HEK293 (cell line): ENCODE measurements around the gene STAC.

Source experiments
- SP2 ChIP-seq: fragments of 450-650 bp; formaldehyde crosslinking; IDR thresholded peaks from 2 replicates; pipeline ENCODE4 v1.5.1; 2016; ENCODE audit warnings: missing biosample characterization, missing genetic modification characterization
- ZNF214 ChIP-seq: fragments of 450-650 bp; formaldehyde crosslinking; IDR thresholded peaks from 2 replicates; pipeline ENCODE4 v1.5.1; 2017; ENCODE audit warnings: missing biosample characterization, mild to moderate bottlenecking, missing genetic modification characterization, borderline replicate concordance
- ZNF239 ChIP-seq: fragments of 450-650 bp; formaldehyde crosslinking; IDR thresholded peaks from 2 replicates; pipeline ENCODE4 v1.5.1; 2016; ENCODE audit warnings: missing biosample characterization, missing genetic modification characterization
- ZNF548 ChIP-seq: fragments of 450-650 bp; formaldehyde crosslinking; IDR thresholded peaks from 2 replicates; pipeline ENCODE4 v1.5.1; 2016; ENCODE audit warnings: missing biosample characterization, missing genetic modification characterization
- TF ChIP-seq, protein P1 (sequence below): fragments of 450-650 bp; formaldehyde crosslinking; IDR thresholded peaks from 2 replicates; pipeline ENCODE4 v1.5.1; 2016; ENCODE audit warnings: missing biosample characterization, missing genetic modification characterization
- TF ChIP-seq, protein P2 (sequence below): fragments of 450-650 bp; formaldehyde crosslinking; IDR thresholded peaks from 2 replicates; pipeline ENCODE4 v1.5.1; 2016; ENCODE audit warnings: missing biosample characterization, missing genetic modification characterization
- TF ChIP-seq, protein P3 (sequence below): fragments of 450-650 bp; formaldehyde crosslinking; IDR thresholded peaks from 2 replicates; pipeline ENCODE4 v1.5.1; 2016; ENCODE audit warnings: missing biosample characterization, missing genetic modification characterization

DNA sequence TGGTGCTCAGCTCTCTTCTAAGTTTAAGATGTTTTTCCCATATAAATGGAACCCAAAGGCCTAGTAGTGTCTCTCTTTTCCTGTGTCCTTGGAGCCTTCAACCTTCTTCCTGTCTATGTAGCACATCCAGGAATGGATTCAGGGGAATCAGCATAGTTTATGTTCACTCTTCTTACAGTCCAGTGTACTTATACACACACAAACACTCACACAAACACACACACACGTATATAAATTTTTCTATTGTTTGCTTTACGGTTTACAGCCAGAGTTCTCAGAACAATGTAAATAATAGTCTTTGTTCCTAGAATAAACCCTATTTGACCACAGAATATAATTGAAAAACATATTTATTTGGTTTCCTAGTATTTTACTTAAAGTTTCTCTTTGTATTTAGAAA lies 36.9 kb downstream of the STAC start:
- TF ChIP-seq, protein P1, sequence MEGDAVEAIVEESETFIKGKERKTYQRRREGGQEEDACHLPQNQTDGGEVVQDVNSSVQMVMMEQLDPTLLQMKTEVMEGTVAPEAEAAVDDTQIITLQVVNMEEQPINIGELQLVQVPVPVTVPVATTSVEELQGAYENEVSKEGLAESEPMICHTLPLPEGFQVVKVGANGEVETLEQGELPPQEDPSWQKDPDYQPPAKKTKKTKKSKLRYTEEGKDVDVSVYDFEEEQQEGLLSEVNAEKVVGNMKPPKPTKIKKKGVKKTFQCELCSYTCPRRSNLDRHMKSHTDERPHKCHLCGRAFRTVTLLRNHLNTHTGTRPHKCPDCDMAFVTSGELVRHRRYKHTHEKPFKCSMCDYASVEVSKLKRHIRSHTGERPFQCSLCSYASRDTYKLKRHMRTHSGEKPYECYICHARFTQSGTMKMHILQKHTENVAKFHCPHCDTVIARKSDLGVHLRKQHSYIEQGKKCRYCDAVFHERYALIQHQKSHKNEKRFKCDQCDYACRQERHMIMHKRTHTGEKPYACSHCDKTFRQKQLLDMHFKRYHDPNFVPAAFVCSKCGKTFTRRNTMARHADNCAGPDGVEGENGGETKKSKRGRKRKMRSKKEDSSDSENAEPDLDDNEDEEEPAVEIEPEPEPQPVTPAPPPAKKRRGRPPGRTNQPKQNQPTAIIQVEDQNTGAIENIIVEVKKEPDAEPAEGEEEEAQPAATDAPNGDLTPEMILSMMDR (tag by site-specific recombination) = no peak
- TF ChIP-seq, protein P2, sequence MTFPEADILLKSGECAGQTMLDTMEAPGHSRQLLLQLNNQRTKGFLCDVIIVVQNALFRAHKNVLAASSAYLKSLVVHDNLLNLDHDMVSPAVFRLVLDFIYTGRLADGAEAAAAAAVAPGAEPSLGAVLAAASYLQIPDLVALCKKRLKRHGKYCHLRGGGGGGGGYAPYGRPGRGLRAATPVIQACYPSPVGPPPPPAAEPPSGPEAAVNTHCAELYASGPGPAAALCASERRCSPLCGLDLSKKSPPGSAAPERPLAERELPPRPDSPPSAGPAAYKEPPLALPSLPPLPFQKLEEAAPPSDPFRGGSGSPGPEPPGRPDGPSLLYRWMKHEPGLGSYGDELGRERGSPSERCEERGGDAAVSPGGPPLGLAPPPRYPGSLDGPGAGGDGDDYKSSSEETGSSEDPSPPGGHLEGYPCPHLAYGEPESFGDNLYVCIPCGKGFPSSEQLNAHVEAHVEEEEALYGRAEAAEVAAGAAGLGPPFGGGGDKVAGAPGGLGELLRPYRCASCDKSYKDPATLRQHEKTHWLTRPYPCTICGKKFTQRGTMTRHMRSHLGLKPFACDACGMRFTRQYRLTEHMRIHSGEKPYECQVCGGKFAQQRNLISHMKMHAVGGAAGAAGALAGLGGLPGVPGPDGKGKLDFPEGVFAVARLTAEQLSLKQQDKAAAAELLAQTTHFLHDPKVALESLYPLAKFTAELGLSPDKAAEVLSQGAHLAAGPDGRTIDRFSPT (tag by site-specific recombination) = no peak
- TF ChIP-seq, protein P3, sequence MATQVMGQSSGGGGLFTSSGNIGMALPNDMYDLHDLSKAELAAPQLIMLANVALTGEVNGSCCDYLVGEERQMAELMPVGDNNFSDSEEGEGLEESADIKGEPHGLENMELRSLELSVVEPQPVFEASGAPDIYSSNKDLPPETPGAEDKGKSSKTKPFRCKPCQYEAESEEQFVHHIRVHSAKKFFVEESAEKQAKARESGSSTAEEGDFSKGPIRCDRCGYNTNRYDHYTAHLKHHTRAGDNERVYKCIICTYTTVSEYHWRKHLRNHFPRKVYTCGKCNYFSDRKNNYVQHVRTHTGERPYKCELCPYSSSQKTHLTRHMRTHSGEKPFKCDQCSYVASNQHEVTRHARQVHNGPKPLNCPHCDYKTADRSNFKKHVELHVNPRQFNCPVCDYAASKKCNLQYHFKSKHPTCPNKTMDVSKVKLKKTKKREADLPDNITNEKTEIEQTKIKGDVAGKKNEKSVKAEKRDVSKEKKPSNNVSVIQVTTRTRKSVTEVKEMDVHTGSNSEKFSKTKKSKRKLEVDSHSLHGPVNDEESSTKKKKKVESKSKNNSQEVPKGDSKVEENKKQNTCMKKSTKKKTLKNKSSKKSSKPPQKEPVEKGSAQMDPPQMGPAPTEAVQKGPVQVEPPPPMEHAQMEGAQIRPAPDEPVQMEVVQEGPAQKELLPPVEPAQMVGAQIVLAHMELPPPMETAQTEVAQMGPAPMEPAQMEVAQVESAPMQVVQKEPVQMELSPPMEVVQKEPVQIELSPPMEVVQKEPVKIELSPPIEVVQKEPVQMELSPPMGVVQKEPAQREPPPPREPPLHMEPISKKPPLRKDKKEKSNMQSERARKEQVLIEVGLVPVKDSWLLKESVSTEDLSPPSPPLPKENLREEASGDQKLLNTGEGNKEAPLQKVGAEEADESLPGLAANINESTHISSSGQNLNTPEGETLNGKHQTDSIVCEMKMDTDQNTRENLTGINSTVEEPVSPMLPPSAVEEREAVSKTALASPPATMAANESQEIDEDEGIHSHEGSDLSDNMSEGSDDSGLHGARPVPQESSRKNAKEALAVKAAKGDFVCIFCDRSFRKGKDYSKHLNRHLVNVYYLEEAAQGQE (tag by site-specific recombination) = no peak
- no peak for TF ChIP-seq SP2 (tag by site-specific recombination)
- no peak for TF ChIP-seq ZNF214
- TF ChIP-seq ZNF239 = no peak
- no peak for TF ChIP-seq ZNF548 (tag by site-specific recombination)
